Umbilical cord (tissue), 2 donors: ENCODE measurements around the gene MICAL3. TPM values are rescaled to one million over a fixed set of nuclear protein-coding genes. Genes with fewer than 3 reads are reported as not detected.
"Not testable (repeated sequence)": the region's sequence is repeated elsewhere in the genome, so short reads cannot be mapped to it uniquely, and the experiment has no call there.

Experiments used
- DNase-seq: peaks from one replicate; pipeline ENCODE4 v3.0.0-alpha.2; 2015; ENCODE audit warnings: low spot score
- total RNA-seq: library from RNA; depleted of rRNA; stranded (reverse); fragments of >200 nt; gene quantifications from one replicate; pipeline ENCODE4 v1.2.3, GENCODE V29; 2014; ENCODE audit warnings: low replicate concordance; ENCODE audit not compliant: insufficient read depth

MICAL3 gene
- total RNA-seq, 1 donor from 2014 or later: 30.1 TPM

- DNase-seq: no peak
These were observed 34.7 kb upstream of the MICAL3 start for GRCh38 chr22:18059094-18059417.

GRCh38 chr22:18058371-18059093 lies 34.2 kb upstream of the MICAL3 start:
- no peak for DNase-seq

- DNase-seq: peak; percentile 80
These were observed 33.3 kb upstream of the MICAL3 start for GRCh38 chr22:18057568-18058209.

GRCh38 chr22:18056807-18057474 lies 32.6 kb upstream of the MICAL3 start:
- no peak for DNase-seq

- no peak for DNase-seq
These were observed 31.9 kb upstream of the MICAL3 start for GRCh38 chr22:18056161-18056666.

- no peak for DNase-seq
These were observed 31.3 kb upstream of the MICAL3 start for GRCh38 chr22:18055619-18056160.

GRCh38 chr22:18053216-18053946 lies 29.0 kb upstream of the MICAL3 start:
- DNase-seq: not testable (repeated sequence)

GRCh38 chr22:18051113-18051512 lies 26.8 kb upstream of the MICAL3 start:
- not testable (repeated sequence) for DNase-seq

- no peak for DNase-seq
These were observed 25.7 kb upstream of the MICAL3 start for GRCh38 chr22:18050065-18050464.

- no peak for DNase-seq
These were observed 24.1 kb upstream of the MICAL3 start for GRCh38 chr22:18048441-18048898.

GRCh38 chr22:18048041-18048440 lies 23.7 kb upstream of the MICAL3 start:
- no peak for DNase-seq

GRCh38 chr22:18045794-18046193 lies 21.4 kb upstream of the MICAL3 start:
- DNase-seq: no peak

GRCh38 chr22:18044548-18045271 lies 20.3 kb upstream of the MICAL3 start:
- DNase-seq: no peak

GRCh38 chr22:18042685-18043084 lies 18.3 kb upstream of the MICAL3 start:
- no peak for DNase-seq

- DNase-seq: not testable (repeated sequence)
These were observed 16.5 kb upstream of the MICAL3 start for GRCh38 chr22:18040898-18041297.

GRCh38 chr22:18035751-18036150 lies 11.4 kb upstream of the MICAL3 start:
- DNase-seq: no peak

GRCh38 chr22:18034076-18034475 lies 9.7 kb upstream of the MICAL3 start:
- no peak for DNase-seq

GRCh38 chr22:18033204-18033998 lies 9.0 kb upstream of the MICAL3 start:
- DNase-seq: peak; percentile 47

- peak; percentile 70 for DNase-seq
These were observed 8.2 kb upstream of the MICAL3 start for GRCh38 chr22:18032455-18033101.
